ENCODE data around the gene GDPD4.
"Not testable (repeated sequence)": the region's sequence is repeated elsewhere in the genome, so short reads cannot be mapped to it uniquely, and the experiment has no call there.

Gene GDPD4

GRCh38 chr11:77311701-77312100 lies 10.2 kb upstream of the GDPD4 start:
- TF ChIP-seq CTCF (conservative IDR thresholded peaks at IDR 0.05): no peak
- H3K27ac ChIP-seq: no peak overlapping the region

- H3K27ac ChIP-seq: no peak overlapping the region
- no peak for TF ChIP-seq CTCF (conservative IDR thresholded peaks at IDR 0.05)
Observed at GRCh38 chr11:77310721-77311120, 9.2 kb upstream of the GDPD4 start.

GRCh38 chr11:77309401-77310085 lies 8.1 kb upstream of the GDPD4 start:
- H3K27ac ChIP-seq: no peak overlapping the region
- TF ChIP-seq CTCF (conservative IDR thresholded peaks at IDR 0.05): no peak

- no peak overlapping the region for H3K27ac ChIP-seq
Observed at GRCh38 chr11:77308838-77309237, 7.4 kb upstream of the GDPD4 start.

GRCh38 chr11:77303328-77303727 lies 1.8 kb upstream of the GDPD4 start:
- no peak for TF ChIP-seq CTCF (conservative IDR thresholded peaks at IDR 0.05)
- H3K27ac ChIP-seq: no peak overlapping the region

More at GRCh38 chr11:77308838-77309237, 7.4 kb upstream of the GDPD4 start:
- no peak for TF ChIP-seq CTCF (conservative IDR thresholded peaks at IDR 0.05)

- no peak for TF ChIP-seq CTCF (conservative IDR thresholded peaks at IDR 0.05)
- H3K27ac ChIP-seq: no peak overlapping the region
Observed at GRCh38 chr11:77302752-77303151, 1.3 kb upstream of the GDPD4 start.

- H3K27ac ChIP-seq: no peak overlapping the region
- no peak for TF ChIP-seq CTCF (conservative IDR thresholded peaks at IDR 0.05)
Observed at GRCh38 chr11:77300695-77301094, 791 bp downstream of the GDPD4 start.

- not testable (repeated sequence) for H3K27ac ChIP-seq
Observed at GRCh38 chr11:77300028-77300427, 1.5 kb downstream of the GDPD4 start.
